Stimulated activated CD8-positive, alpha-beta memory T cell treated with anti-CD3 and anti-CD28 coated beads, Interleukin-7, amount 100 ng/mL, for 24 hours (primary cell): ENCODE data around the gene TMEM184A.

Source experiments
- DNase-seq: peaks from one replicate; pipeline ENCODE4 v3.0.0-alpha.2; 2020; ENCODE audit warnings: low read depth

The TMEM184A gene

GRCh38 chr7:1555813-1556543, at the start of gene TMEM184A:
Gene TMEM184A (minus strand): TSS chr7:1556205. CDS start chr7:1555484, 721 bp downstream.
- DNase-seq = no peak

- DNase-seq = no peak
These were observed 48.4 kb upstream of the TMEM184A start for GRCh38 chr7:1604383-1604782.

- DNase-seq = no peak
These were observed 47.6 kb upstream of the TMEM184A start for GRCh38 chr7:1603346-1604225.

- DNase-seq = no peak
These were observed 46.4 kb upstream of the TMEM184A start for GRCh38 chr7:1602386-1602785.

GRCh38 chr7:1601956-1602355, 46.0 kb upstream of the TMEM184A start:
- DNase-seq = no peak

- DNase-seq = no peak
These were observed 43.8 kb upstream of the TMEM184A start for GRCh38 chr7:1599640-1600395.

- no peak for DNase-seq
These were observed 43.1 kb upstream of the TMEM184A start for GRCh38 chr7:1598961-1599639.

GRCh38 chr7:1598286-1598685, 42.3 kb upstream of the TMEM184A start:
- DNase-seq = no peak

- DNase-seq = no peak
These were observed 41.8 kb upstream of the TMEM184A start for GRCh38 chr7:1597791-1598190.

- DNase-seq = no peak
These were observed 41.2 kb upstream of the TMEM184A start for GRCh38 chr7:1597066-1597760.

- no peak for DNase-seq
These were observed 40.4 kb upstream of the TMEM184A start for GRCh38 chr7:1596181-1597043.

GRCh38 chr7:1595636-1596035, 39.6 kb upstream of the TMEM184A start:
- DNase-seq = no peak

GRCh38 chr7:1595027-1595426, 39.0 kb upstream of the TMEM184A start:
- DNase-seq = no peak

GRCh38 chr7:1593904-1594421, 38.0 kb upstream of the TMEM184A start:
- DNase-seq = no peak

- no peak for DNase-seq
These were observed 37.3 kb upstream of the TMEM184A start for GRCh38 chr7:1593091-1593866.

- DNase-seq = no peak
These were observed 36.4 kb upstream of the TMEM184A start for GRCh38 chr7:1592299-1592871.

GRCh38 chr7:1591876-1592275, 35.9 kb upstream of the TMEM184A start:
- no peak for DNase-seq

- no peak for DNase-seq
These were observed 35.4 kb upstream of the TMEM184A start for GRCh38 chr7:1591396-1591795.

- DNase-seq = no peak
These were observed 34.9 kb upstream of the TMEM184A start for GRCh38 chr7:1590887-1591286.
